GM21619 (cell line): ENCODE measurements around the gene PLEKHG3.

Experiments used
- ATAC-seq: cut with Tn5 transposase; IDR thresholded peaks from one replicate; pipeline ENCODE4 v1.9.1; 2021; ENCODE audit not compliant: unreplicated experiment

The PLEKHG3 gene

DNA sequence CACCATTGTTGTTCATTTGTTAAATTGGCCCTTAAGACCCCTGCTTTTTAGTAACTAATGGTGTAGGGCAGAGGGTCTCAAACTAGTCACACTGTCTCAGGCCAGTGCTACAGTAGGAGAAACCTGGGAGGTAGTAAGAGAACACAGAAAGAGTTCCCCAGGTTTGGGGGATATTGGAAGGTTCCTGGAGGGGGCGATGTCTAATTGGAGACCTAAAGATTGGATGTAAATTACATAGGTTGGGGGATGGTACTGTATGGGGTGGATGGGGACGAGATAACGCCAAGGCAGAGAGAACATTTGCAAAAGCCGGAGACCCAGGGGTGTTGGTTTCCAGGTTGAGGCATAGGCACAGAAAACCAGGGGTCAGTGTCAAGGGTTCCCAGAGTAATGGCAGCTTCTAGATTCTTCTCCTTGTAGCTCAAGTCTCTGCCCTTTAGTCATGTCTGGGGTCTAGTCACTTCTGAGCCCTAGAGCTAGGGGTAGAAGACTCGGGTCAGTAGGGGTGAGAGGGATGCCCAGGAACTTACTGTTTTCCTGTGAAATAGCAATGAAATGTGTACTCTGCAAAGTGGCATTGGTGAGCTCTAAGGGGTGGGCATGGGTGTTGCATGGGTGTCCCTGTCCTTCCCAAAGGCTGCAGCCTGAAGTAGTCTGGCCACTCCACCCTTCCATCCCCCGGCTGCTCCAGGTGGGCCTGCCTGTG lies 21.8 kb downstream of the PLEKHG3 start:
- no peak for ATAC-seq

DNA sequence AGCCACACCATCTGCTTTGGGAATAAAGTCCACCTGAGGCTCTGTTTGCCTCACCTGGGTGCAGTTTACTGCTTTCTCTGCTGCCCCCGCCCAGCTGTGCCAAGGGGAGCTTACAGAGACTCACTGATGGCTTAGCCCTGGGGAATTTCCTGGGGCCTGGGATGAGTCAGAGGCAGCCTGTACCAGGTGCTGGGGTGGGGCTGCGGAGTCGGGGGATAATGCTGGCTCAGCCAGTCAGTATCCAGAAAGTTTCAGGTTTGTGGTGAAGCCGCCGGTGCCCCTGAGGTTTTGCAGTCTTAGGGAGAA lies 22.3 kb downstream of the PLEKHG3 start:
- no peak for ATAC-seq

DNA sequence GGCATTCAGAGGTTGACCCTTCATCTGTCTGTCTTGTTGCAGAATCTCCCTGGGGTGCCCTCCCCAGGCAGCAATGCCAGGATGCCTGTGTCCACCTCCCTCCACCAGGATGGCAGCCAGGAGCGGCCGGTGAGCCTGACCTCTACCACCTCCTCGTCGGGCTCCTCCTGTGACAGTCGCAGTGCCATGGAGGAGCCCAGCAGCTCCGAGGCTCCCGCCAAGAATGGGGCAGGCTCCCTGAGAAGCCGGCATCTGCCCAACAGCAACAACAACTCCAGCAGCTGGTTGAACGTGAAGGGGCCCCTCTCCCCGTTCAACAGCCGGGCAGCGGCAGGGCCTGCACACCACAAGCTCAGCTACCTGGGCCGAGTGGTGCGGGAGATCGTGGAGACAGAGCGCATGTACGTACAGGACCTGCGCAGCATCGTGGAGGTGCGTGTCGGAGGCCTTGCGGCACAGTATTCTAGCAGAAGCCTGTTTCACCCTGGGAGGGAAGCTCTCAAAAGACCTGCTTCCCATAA lies 23.4 kb downstream of the PLEKHG3 start:
- ATAC-seq: no peak

DNA sequence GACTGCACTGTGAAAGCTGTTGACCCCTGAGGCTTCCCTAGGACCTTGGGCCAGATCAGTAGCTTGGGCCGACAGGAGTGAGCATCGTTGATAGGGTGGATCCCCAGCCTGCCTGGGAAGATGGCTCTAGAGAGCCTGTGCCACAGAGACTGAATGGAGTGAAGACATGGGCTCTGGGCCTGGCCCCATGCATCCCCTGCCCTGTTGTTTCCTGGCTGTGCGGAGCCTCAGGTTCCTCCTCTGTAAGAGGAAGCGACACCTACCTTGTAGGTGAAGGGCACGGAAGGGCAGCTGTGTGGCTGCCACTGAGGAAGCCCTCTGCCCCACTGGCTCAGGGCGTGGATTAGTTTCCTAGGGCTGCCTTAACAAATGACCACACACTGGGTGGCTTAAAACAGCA lies 23.9 kb downstream of the PLEKHG3 start:
- ATAC-seq: no peak

DNA sequence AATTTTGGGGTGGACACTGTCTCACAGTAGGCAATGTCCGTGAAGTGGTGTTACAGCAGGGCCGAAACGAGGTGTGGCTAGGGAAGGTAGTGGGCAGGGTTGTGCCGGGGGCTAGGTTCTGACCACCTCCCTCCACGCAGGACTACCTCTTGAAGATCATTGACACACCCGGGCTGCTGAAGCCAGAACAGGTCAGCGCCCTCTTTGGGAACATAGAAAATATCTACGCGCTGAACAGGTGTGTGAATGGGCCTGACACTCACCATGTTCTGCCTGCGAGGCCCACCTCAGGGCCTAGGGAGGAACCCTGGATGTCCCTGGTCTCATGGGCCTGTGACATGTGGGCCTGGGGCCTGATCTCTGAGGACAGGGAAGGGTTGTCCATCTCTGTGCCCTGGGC lies 24.6 kb downstream of the PLEKHG3 start:
- no peak for ATAC-seq

DNA sequence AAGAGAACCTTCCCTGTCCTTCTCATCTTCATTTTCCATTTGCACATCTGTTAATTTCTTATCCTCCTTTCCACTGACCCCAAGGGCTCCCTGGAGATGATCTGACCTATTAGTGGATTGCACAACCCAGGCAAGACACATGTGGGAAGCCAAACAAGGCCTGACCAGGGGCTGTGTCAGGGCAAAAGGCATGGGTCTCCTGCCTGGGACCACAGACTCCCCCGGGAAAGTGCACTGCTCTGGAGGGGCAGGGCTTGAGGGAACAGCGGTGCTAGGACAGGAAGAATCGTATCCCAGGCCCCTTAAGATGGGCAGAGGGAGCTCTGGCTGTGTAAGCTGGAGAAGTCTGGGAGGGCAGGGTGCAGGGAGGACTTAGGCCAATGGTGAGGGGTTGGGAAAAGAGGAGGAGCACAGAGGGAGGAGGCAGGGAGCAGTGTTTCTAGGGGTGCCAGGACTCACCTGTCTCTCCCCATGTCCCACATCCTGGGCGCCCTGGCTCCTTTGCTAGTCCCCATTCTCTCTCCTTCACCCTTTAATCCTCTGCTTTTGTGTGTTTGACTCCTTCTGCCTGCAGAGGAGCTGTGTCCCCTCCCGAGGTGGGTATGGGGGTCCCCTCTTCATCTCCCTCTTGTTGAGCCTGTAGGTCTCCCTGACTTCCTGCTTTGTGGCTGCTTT lies 25.3 kb downstream of the PLEKHG3 start:
- ATAC-seq: no peak

DNA sequence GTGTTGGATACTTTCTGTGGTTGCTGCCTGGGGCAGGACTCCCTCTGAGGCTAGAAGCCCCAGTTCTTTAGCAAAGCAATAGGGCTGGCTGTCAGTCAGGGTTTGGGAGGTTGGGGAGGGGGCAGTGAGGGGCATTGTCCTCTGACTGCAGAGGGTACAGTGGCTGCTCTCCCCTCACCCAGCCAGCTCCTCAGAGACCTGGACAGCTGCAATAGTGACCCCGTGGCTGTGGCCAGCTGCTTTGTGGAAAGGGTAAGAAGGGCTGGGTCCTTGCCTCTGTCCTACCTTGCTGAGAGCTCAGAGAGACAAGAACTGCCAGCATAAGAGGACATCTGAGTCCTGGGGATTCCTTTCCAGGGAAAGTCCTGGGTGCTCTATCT lies 25.8 kb downstream of the PLEKHG3 start:
- ATAC-seq: no peak

DNA sequence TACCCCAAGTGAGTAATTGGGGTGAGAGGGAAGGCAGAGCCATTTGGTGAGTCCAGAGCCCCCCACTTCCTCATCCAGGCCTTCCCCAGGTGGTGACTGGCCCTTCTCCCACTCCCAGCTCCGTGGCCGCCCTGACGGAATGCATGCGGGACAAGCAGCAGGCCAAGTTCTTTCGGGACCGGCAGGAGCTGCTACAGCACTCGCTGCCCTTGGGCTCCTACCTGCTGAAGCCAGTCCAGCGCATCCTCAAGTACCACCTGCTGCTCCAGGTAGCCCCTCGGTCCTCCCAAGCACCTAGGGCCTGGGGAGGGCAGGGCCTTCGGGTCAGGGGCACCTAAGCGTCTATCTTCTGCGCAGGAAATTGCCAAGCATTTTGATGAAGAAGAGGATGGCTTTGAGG lies 26.5 kb downstream of the PLEKHG3 start:
- ATAC-seq: no peak

DNA sequence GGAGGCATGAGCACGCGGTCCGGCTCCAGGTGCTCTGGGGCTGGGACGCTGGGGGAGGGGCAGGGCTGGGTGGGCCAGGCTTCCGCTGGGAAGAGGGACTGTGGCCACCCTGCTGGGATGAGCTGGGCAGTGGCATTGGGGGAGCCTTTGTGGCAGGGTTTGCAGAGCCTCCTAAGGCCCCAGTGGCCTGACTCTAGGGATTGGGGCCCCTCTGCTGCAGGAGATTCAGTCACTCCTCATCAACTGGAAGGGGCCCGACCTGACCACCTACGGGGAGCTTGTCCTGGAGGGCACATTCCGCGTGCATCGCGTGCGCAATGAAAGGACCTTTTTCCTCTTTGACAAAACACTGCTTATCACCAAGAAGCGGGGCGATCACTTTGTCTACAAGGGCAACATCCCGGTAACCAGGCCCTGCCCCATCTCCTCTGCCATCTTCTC lies 26.9 kb downstream of the PLEKHG3 start:
- no peak for ATAC-seq

DNA sequence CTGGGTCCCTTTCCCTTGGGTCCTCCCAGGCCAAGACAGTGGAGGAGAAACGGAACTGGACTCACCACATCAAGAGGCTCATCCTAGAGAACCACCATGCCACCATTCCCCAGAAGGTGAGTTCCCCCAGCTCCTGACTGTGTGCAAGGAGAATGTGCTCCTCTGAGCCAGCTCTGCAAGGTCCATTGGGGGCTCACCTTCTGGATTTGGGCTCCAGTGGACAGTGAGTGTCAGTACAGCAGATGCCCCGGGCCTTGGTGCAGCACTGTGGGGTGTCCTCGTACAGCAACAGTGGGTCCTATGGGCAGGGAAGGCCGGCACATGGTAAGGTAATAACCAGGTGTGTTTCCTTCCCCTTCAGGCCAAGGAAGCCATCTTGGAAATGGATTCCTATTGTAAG lies 27.8 kb downstream of the PLEKHG3 start:
- no peak for ATAC-seq

DNA sequence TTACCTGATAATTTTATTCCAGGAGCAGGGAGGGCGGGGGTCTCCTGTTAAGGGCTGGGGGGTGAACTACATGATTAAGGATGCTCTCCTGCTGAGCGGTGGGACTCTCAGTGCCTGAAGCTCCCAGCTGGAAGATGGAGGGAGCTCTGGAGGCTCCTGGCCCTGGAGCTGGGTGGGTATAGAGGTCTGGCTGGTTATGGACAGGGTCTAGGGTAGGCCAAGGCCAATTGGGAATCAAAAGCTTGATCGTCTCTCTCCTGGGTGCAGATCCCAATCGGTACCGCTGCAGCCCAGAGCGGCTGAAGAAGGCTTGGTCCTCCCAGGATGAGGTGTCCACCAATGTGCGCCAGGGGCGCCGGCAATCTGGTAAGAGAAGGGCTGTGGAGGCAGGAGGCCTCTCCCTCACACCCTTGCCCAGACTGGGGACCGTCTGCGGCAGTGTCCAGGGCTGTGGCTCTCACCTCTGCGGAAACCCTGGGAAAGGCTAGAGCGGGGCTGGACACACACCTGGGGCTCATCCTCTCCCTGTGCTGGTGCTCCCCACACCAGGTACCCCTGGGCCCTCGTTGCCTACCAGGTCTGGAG lies 28.4 kb downstream of the PLEKHG3 start:
- ATAC-seq: no peak

DNA sequence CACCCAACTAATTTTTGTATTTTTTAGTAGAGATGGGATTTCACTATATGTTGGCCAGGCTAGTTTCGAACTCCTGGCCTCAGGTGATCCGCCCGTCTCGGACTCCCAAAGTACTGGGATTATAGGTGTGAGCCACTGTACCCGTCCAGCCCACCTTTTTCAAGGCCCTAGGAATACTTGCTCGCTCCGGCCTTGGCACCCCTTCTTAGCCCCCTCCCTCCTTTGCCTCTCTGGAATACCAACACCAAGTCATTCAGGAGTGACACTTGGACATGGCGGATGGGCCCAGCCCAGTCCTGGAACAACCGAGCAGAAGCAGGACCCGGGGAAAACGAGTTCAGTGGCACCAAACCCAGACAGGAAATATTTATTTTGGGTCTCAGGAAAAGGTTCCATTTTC lies 29.1 kb downstream of the PLEKHG3 start:
- no peak for ATAC-seq

DNA sequence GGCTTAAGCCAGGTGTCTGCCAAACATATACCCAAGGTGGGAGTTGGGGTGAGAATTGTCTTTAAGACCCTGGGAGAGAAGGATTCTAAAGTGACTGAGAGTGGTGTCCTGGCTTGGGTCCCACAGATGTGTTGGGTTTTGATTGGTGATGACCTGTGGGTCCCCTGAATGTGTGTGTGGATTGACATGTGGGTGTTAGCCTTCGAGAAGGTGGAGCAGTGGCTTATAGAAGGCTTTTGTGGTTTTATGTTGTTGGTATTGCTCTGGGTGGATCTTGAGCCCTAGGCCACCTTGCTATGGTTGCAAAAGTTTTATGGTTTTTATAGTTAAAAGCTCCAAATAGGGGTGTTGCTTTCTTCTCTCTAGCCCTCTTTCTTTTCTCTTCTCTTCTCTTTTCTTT lies 29.7 kb downstream of the PLEKHG3 start:
- no peak for ATAC-seq

DNA sequence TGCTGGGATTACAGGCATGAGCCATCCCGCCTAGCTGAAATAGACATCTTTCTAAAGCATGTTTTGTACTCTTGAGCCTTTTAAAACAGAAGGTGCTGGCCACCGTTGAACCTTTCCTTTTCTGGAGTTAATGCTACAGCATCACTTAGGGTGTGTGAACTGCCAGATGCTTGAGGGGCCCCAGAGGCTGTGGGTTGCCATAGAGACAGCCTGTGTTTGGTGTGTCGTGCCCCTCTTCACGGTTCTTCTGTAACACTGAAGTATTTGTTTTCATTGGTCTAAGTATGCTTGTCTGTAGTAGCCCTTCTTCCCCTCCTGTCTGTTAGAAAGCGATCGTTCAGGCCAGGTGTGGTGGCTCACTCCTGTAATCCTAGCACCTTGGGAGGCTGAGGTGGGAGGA lies 30.8 kb downstream of the PLEKHG3 start:
- no peak for ATAC-seq

DNA sequence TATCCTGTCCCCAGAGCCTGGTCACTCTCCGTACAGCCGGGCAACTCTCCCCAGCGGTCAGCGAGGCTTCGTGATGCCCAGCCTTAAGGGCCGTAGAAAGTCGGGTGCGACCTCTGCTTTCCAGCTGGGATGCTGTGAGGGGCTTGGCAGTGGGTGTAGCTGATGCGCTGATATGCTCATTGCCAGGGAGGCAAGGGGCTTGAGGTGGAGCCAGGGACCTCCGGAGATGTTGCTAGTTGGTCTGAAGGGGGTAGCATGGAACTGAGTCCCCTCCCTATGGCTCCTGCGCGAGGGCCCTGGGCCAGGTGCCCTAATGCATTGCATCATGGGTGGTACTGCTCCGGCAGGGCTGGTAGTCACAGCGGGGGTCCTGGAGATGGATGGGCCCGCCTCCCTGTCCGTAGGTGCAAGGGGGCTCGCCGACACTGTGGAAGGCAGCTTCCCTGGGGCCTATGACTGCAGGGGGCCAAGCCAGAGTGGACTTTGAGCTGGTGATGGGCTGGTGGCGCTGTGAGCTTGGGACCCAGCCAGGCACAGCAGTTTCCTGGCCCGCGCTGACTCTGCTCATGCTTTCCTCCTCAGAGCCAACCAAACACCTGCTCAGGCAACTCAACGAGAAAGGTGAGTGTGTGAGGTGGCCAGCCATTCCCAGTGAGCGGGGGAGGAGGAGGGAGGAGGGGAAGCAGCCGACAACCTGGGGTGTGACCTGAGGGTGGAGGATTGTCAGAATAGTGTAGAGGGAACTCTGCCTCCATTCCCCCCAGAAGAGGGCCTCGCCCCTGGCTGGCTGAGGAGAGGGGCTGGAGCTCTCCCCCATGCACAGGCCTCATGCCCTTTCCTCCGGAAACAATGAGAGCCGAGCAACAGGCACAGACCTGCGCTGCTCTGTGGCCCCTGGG lies 32.3 kb downstream of the PLEKHG3 start:
- no peak for ATAC-seq

DNA sequence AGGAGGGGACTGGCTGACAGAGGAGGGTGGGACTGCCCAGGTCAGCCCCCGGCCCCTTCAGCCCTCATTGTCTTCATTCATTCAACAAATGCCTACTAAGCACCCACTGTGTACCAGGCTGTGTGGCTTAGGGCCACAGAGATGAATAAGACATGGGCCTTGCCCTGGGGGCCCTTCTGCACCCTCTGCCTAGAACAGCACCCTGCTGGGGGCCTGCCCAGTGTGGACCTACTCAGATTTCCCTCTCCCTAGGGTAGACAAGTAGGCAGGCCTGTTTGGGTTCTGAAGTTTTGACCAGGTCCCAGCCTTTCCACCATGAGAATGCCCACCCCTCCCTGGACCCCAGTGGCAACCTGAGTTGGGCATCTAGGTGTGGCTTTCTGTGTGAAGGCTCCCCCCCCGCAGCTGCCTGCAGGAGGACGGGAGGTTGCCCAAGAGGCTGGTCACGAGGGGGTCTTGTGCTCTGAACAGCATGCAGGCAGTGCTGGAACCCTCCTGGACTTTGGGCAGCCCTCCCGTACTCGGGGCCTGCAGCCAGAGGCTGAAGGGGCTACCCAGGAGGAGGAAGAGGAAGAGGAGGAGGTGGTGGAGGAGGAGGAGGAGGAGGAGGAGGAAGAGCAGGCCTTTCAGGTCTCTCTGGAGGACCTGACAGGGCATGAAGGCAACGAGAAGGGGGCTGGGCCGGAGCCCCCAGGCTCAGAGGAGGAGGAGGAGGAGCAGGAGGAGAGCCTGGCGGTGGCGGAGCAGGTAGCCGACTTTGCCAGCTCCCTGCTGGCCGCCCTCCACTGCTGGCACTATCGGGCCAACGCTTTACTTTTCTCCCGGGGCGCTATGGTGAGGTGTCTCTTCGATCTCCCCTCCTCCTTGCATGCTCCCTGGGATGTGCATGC lies 33.4 kb downstream of the PLEKHG3 start:
- ATAC-seq: no peak

DNA sequence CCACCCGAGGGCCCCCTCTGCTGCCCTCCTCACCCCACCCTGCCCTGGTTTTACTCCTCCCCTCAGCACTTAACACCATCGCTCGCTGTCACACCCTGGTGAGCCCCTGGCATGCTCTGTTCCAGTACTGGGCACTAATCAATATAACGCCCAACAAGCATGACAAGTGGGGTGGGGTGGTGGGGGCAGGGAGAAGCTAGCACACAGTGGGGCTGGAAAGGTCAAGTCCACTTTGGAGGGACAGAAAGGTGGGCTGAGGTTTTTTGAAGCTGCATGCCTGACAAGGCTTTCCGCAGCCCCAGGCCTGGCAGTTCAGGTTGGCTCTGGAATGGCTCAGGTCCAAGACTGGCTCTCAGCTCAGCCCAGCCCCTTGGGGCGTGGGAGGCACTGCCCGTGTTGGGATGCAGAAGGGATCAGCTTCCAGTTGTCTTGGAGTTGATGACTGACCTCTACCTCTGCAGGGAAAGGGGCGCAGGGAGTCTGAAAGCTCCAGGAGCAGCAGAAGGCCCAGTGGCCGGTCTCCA lies 34.1 kb downstream of the PLEKHG3 start:
- ATAC-seq: no peak

DNA sequence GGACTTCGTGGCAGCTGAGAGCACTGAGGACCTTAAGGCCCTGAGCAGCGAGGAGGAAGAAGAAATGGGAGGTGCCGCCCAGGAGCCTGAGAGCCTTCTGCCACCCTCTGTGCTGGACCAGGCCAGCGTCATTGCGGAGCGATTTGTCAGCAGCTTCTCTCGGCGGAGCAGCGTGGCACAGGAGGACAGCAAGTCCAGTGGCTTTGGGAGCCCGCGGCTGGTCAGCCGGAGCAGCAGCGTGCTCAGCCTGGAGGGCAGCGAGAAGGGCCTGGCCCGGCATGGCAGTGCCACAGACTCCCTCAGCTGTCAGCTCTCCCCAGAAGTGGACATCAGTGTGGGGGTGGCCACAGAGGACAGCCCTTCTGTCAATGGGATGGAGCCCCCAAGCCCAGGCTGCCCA lies 37.0 kb downstream of the PLEKHG3 start:
- no peak for ATAC-seq

DNA sequence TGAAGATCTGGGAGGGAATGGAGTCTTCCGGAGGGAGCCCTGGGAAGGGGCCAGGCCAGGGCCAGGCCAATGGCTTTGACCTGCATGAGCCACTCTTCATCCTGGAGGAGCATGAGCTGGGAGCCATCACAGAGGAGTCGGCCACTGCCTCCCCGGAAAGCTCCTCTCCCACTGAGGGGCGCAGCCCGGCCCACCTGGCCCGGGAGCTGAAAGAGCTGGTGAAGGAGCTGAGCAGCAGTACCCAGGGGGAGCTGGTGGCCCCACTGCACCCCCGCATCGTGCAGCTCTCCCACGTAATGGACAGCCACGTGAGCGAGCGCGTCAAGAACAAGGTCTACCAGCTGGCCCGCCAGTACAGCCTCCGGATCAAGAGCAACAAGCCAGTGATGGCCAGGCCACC lies 37.7 kb downstream of the PLEKHG3 start:
- no peak for ATAC-seq

DNA sequence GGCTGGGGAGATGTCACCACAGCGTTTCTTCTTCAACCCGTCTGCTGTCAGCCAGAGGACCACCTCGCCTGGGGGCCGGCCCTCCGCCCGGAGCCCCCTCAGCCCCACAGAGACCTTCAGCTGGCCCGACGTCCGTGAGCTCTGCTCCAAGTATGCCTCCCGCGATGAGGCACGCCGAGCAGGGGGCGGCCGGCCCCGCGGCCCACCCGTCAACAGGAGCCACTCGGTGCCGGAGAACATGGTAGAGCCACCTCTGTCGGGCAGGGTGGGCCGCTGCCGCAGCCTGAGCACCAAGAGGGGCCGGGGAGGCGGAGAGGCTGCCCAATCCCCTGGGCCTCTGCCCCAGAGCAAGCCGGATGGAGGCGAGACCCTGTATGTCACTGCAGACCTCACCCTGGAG lies 38.8 kb downstream of the PLEKHG3 start:
- ATAC-seq: no peak
